H9 (cell line): ENCODE results near the gene SNX11. TPM values are rescaled to one million over a fixed set of nuclear protein-coding genes. Genes with fewer than 3 reads are reported as not detected.

Experiments
- DNase-seq: peaks from one replicate; pipeline ENCODE4 v3.0.0-alpha.2; 2017
- H2AFZ ChIP-seq: one replicate; pipeline ENCODE4 v1.6.1; 2013; ENCODE audit warnings: mild to moderate bottlenecking, low read length, control low read depth, moderate library complexity
- H2AK5ac ChIP-seq: 2 replicates; pipeline ENCODE4 v1.6.1; 2013; ENCODE audit warnings: low read length, control low read depth, mixed read lengths; ENCODE audit not compliant: insufficient read length
- H2BK120ac ChIP-seq: one replicate; pipeline ENCODE4 v1.6.1; 2013; ENCODE audit warnings: low read depth, mild to moderate bottlenecking, low read length, control low read depth, inconsistent platforms; ENCODE audit not compliant: poor library complexity, severe bottlenecking
- H2BK12ac ChIP-seq: 2 replicates; pipeline ENCODE4 v1.6.1; 2013; ENCODE audit warnings: low read length, control low read depth, mixed read lengths, low read depth; ENCODE audit not compliant: insufficient read length
- H2BK15ac ChIP-seq: 2 replicates; pipeline ENCODE4 v1.6.1; 2013; ENCODE audit warnings: low read depth, low read length, control low read depth
- H2BK20ac ChIP-seq: one replicate; pipeline ENCODE4 v1.6.1; 2013; ENCODE audit warnings: low read depth, mild to moderate bottlenecking, low read length, control low read depth, inconsistent platforms; ENCODE audit not compliant: poor library complexity, severe bottlenecking
- H2BK5ac ChIP-seq: 2 replicates; pipeline ENCODE4 v1.6.1; 2013; ENCODE audit warnings: low read length, control low read depth, mixed read lengths; ENCODE audit not compliant: insufficient read length
- H3K14ac ChIP-seq: 2 replicates; pipeline ENCODE4 v1.6.1; 2013; ENCODE audit warnings: low read length, control low read depth; ENCODE audit not compliant: insufficient read depth
- H3K18ac ChIP-seq: 2 replicates; pipeline ENCODE4 v1.6.1; 2013; ENCODE audit warnings: low read depth, mild to moderate bottlenecking, mixed read lengths, low read length, control low read depth; ENCODE audit not compliant: insufficient read length
- H3K23ac ChIP-seq: 2 replicates; pipeline ENCODE4 v1.6.1; 2013; ENCODE audit warnings: low read length, control low read depth, mixed read lengths, low read depth; ENCODE audit not compliant: insufficient read length
- H3K23me2 ChIP-seq: 2 replicates; pipeline ENCODE4 v1.6.1; 2013; ENCODE audit warnings: low read depth, mild to moderate bottlenecking, mixed read lengths, low read length, control low read depth; ENCODE audit not compliant: insufficient read length, poor library complexity, severe bottlenecking
- H3K27ac ChIP-seq: 2 replicates; pipeline ENCODE4 v1.5.1; 2013; ENCODE audit warnings: low read length, control low read depth, mixed read lengths, low read depth; ENCODE audit not compliant: insufficient read length
- H3K27me3 ChIP-seq: 2 replicates; pipeline ENCODE4 v1.6.1; 2013; ENCODE audit warnings: low read length, control low read depth, inconsistent platforms; ENCODE audit not compliant: insufficient read depth
- H3K4ac ChIP-seq: 2 replicates; pipeline ENCODE4 v1.6.1; 2013; ENCODE audit warnings: low read depth, mild to moderate bottlenecking, control low read depth, inconsistent platforms, low read length, moderate library complexity
- H3K4me1 ChIP-seq: 2 replicates; pipeline ENCODE4 v1.6.1; 2013; ENCODE audit warnings: low read length, control low read depth, inconsistent platforms; ENCODE audit not compliant: insufficient read depth
- H3K4me2 ChIP-seq: 2 replicates; pipeline ENCODE4 v1.6.1; 2013; ENCODE audit warnings: low read length, control low read depth, mixed read lengths; ENCODE audit not compliant: insufficient read length, insufficient read depth
- H3K56ac ChIP-seq: 2 replicates; pipeline ENCODE4 v1.6.1; 2013; ENCODE audit warnings: low read depth, mild to moderate bottlenecking, mixed read lengths, low read length, control low read depth; ENCODE audit not compliant: insufficient read length
- H3K79me1 ChIP-seq: 2 replicates; pipeline ENCODE4 v1.6.1; 2013; ENCODE audit warnings: low read depth, mild to moderate bottlenecking, moderate library complexity, low read length, control low read depth, inconsistent platforms; ENCODE audit not compliant: insufficient read depth, poor library complexity, severe bottlenecking
- H3K79me2 ChIP-seq: 2 replicates; pipeline ENCODE4 v1.6.1; 2013; ENCODE audit warnings: low read length, control low read depth, inconsistent platforms; ENCODE audit not compliant: insufficient read depth
- H3K9ac ChIP-seq: 2 replicates; pipeline ENCODE4 v1.6.1; 2013; ENCODE audit warnings: low read length, control low read depth, mixed read lengths; ENCODE audit not compliant: insufficient read length; ENCODE audit errors: extremely low read depth
- H3K9me3 ChIP-seq: one replicate; pipeline ENCODE4 v1.6.1; 2013; ENCODE audit warnings: low read depth, low read length, inconsistent platforms; ENCODE audit not compliant: control insufficient read depth
- H3T11ph ChIP-seq: one replicate; pipeline ENCODE4 v1.6.1; 2013; ENCODE audit warnings: mild to moderate bottlenecking, low read length, control low read depth, inconsistent platforms
- H4K20me1 ChIP-seq: one replicate; pipeline ENCODE4 v1.6.1; 2013; ENCODE audit not compliant: control insufficient read depth, insufficient read length, insufficient read depth
- H4K5ac ChIP-seq: 2 replicates; pipeline ENCODE4 v1.6.1; 2013; ENCODE audit warnings: low read depth, mild to moderate bottlenecking, mixed read lengths, low read length, control low read depth; ENCODE audit not compliant: insufficient read length
- H4K8ac ChIP-seq: replicated peaks from 2 replicates; pipeline ENCODE4 v1.6.1; 2013; ENCODE audit warnings: low read length, control low read depth, mixed read lengths, low read depth; ENCODE audit not compliant: insufficient read length
- H4K91ac ChIP-seq: 2 replicates; pipeline ENCODE4 v1.6.1; 2013; ENCODE audit warnings: low read depth, mild to moderate bottlenecking, moderate library complexity, mixed read lengths, low read length, control low read depth; ENCODE audit not compliant: insufficient read length
- H3K27ac Mint-ChIP-seq, 3 experiments: 2 replicates in 2 of 3; 3 replicates in 1 of 3; pipeline ENCODE4 v1.8.0; 2020 to 2021; ENCODE audit warnings: mixed read lengths in 3 of 3, mild to moderate bottlenecking in 1 of 3, moderate library complexity in 1 of 3
- H3K27me3 Mint-ChIP-seq: 2 replicates; pipeline ENCODE4 v1.8.0; 2021; ENCODE audit warnings: low read depth, mild to moderate bottlenecking, moderate library complexity, mixed read lengths
- H3K36me3 Mint-ChIP-seq, 3 experiments: 2 replicates in 2 of 3; 3 replicates in 1 of 3; pipeline ENCODE4 v1.8.0; 2020 to 2021; ENCODE audit warnings: low read depth in 3 of 3, mixed read lengths in 3 of 3; ENCODE audit not compliant: insufficient read depth in 1 of 3
- H3K4me1 Mint-ChIP-seq, 2 experiments: 2 replicates each; pipeline ENCODE4 v1.8.0; 2020; ENCODE audit warnings: mixed read lengths in 2 of 2
- H3K4me3 Mint-ChIP-seq, 2 experiments: 2 replicates in 1 of 2; 3 replicates in 1 of 2; pipeline ENCODE4 v1.8.0; 2020 to 2021; ENCODE audit warnings: mild to moderate bottlenecking in 2 of 2, mixed read lengths in 2 of 2, moderate library complexity in 1 of 2
- H3K9me3 Mint-ChIP-seq, 2 experiments: 2 replicates in 1 of 2; 3 replicates in 1 of 2; pipeline ENCODE4 v1.8.0; 2020; ENCODE audit warnings: mild to moderate bottlenecking in 2 of 2, mixed read lengths in 2 of 2, moderate library complexity in 1 of 2
- CTCF ChIP-seq: fragments of 200-600 bp; sonication (generic); conservative IDR thresholded peaks from 3 replicates; pipeline ENCODE4 v1.8.0; 2021; ENCODE audit warnings: antibody characterized with exemption, mild to moderate bottlenecking
- WGBS: extraction: QIAGEN DNeasy Blood & Tissue Kit; methylation state at CpG from one replicate; pipeline ENCODE4 v1.1.7; 2013; ENCODE audit warnings: missing lambda C conversion rate, low lambda C conversion rate, mixed read lengths; ENCODE audit not compliant: insufficient read length; ENCODE audit errors: extremely low coverage; 5-methylcytosine and 5-hydroxymethylcytosine counted together
- total RNA-seq: library from RNA; stranded (reverse); gene quantifications from 2 replicates; pipeline ENCODE4 v1.2.1, GENCODE V29; 2021

SNX11 gene
- total RNA-seq, 1 experiment from 2014 or later: 20.0 TPM

GRCh38 chr17:48151220-48151619 is 43.7 kb downstream of the SNX11 start:
- Histone ChIP-seq H3K4me2 (no peak overlapping the region), H4K91ac (no peak overlapping the region), H3K9me3 (no peaks in the 10 kb centered on the region), H3K23me2 (no peaks in the 10 kb centered on the region), H3K27ac (no peak overlapping the region), H3K4me1 (no peaks in the 10 kb centered on the region), H3K14ac (no peak overlapping the region), H3K18ac (no peak overlapping the region), H3K27me3 (no peaks in the 10 kb centered on the region), H2BK12ac (no peak overlapping the region), H2BK15ac (no peak overlapping the region), H2BK5ac (no peak overlapping the region), H3K23ac (no peak overlapping the region), H2BK20ac (no peak overlapping the region), H4K8ac (no peak overlapping the region), H3K79me1 (no peaks in the 10 kb centered on the region), H3K9ac (no peak overlapping the region), H4K20me1 (no peaks in the 10 kb centered on the region), H3K79me2 (no peaks in the 10 kb centered on the region), H2AK5ac (no peak overlapping the region), H2BK120ac (no peak overlapping the region), H3K4ac (no peak overlapping the region), H3T11ph (no peak overlapping the region), H4K5ac (no peak overlapping the region), H2AFZ (no peak overlapping the region), H3K56ac (no peak overlapping the region)
- no peak overlapping the region for H3K4me3 Mint-ChIP-seq
- H3K9me3 Mint-ChIP-seq: no peaks in the 10 kb centered on the region
- peaks cover 32% of the 10 kb centered on the region for H3K27me3 Mint-ChIP-seq
- H3K36me3 Mint-ChIP-seq: no peaks in the 10 kb centered on the region
- no peak for DNase-seq
- TF ChIP-seq CTCF: no peak
- H3K4me1 Mint-ChIP-seq: peaks cover 34 to 35% of the 10 kb centered on the region in 2 experiments
- no peak overlapping the region for H3K27ac Mint-ChIP-seq
- no CpG with 5 or more reads among the region's 3 CpGs for WGBS
